Activated CD8-positive, alpha-beta memory T cell treated with anti-CD3 and anti-CD28 coated beads for 48 hours (primary cell): ENCODE measurements around the gene PRR5L.
A peak's percentile ranks its signal among the peaks of the same experiment; 100 is the strongest.
"Not testable (repeated sequence)": the region's sequence is repeated elsewhere in the genome, so short reads cannot be mapped to it uniquely, and the experiment has no call there.

Experiments used
- DNase-seq, 3 experiments: peaks; one replicate each; pipeline ENCODE4 v3.0.0-alpha.2; 2020; ENCODE audit warnings: low read depth in 2 of 3, low spot score in 2 of 3

The PRR5L gene

GRCh38 chr11:36280531-36280930 is 15.6 kb upstream of the PRR5L start:
- no peak for DNase-seq

- DNase-seq = no peak
Observed at GRCh38 chr11:36281850-36282249, 14.2 kb upstream of the PRR5L start.

GRCh38 chr11:36282926-36283325 is 13.2 kb upstream of the PRR5L start:
- DNase-seq = no peak

GRCh38 chr11:36288442-36289225 is 7.5 kb upstream of the PRR5L start:
- no peak for DNase-seq

GRCh38 chr11:36289226-36289852 is 6.7 kb upstream of the PRR5L start, which contains the start of gene COMMD9:
Gene COMMD9, minus strand, starts transcription at chr11:36289424. Its CDS starts 12 bp downstream, at chr11:36289412.
- peak; percentile 72 to 88 (median 82) for DNase-seq

- no peak for DNase-seq
Observed at GRCh38 chr11:36292311-36292722, 3.8 kb upstream of the PRR5L start.

GRCh38 chr11:36296884-36297543 is 926 bp downstream of the PRR5L start:
- no peak for DNase-seq

GRCh38 chr11:36300650-36301049 is 4.6 kb downstream of the PRR5L start:
- no peak for DNase-seq

- DNase-seq = no peak
Observed at GRCh38 chr11:36304351-36304750, 8.3 kb downstream of the PRR5L start.

GRCh38 chr11:36305047-36305446 is 9.0 kb downstream of the PRR5L start:
- no peak for DNase-seq

- no peak for DNase-seq
Observed at GRCh38 chr11:36306888-36307287, 10.8 kb downstream of the PRR5L start.

- no peak for DNase-seq
Observed at GRCh38 chr11:36308577-36308976, 12.5 kb downstream of the PRR5L start.

GRCh38 chr11:36309779-36310178 is 13.7 kb downstream of the PRR5L start:
- DNase-seq = no peak

GRCh38 chr11:36311926-36312595 is 16.0 kb downstream of the PRR5L start:
- DNase-seq = no peak

GRCh38 chr11:36312611-36313472 is 16.8 kb downstream of the PRR5L start:
- no peak for DNase-seq

- no peak for DNase-seq
Observed at GRCh38 chr11:36313750-36314433, 17.8 kb downstream of the PRR5L start.

GRCh38 chr11:36314434-36314767 is 18.3 kb downstream of the PRR5L start:
- no peak for DNase-seq

GRCh38 chr11:36316049-36316448 is 20.0 kb downstream of the PRR5L start:
- no peak for DNase-seq

GRCh38 chr11:36317992-36318391 is 21.9 kb downstream of the PRR5L start:
- no peak for DNase-seq

GRCh38 chr11:36324956-36325355 is 28.9 kb downstream of the PRR5L start:
- not testable (repeated sequence) for DNase-seq
